SK-N-SH (cell line): ENCODE data around the gene TBPL1. TPM values are rescaled to one million over a fixed set of nuclear protein-coding genes. Genes with fewer than 3 reads are reported as not detected.
"Not testable (repeated sequence)": the region's sequence is repeated elsewhere in the genome, so short reads cannot be mapped to it uniquely, and the experiment has no call there.

ENCODE experiments used
- CTCF ChIA-PET: fragments of 300-600, 350-600 bp; formaldehyde crosslinking; extraction: SDS; loops from one replicate; lab custom pipeline; 2021; lab: Yijun Ruan, JAX
- POLR2A ChIA-PET: fragments of 350-600 bp; sonication (Branson Sonifier 250); formaldehyde crosslinking; extraction: SDS; loops from one replicate; lab custom pipeline; 2020; ENCODE audit warnings: antibody characterized with exemption, inconsistent platforms; lab: Yijun Ruan, JAX
- DNase-seq: peaks from one replicate; pipeline ENCODE4 v3.0.0; 2012
- H2AFZ ChIP-seq: fragments of 200-600 bp; sonication (generic); 2 replicates; pipeline ENCODE4 v1.8.1; 2016; ENCODE audit warnings: antibody characterized with exemption, mild to moderate bottlenecking, low read depth
- H3F3A ChIP-seq: fragments of 200-600 bp; sonication (generic); replicated peaks from 2 replicates; pipeline ENCODE3; 2016; ENCODE audit warnings: antibody characterized with exemption, mild to moderate bottlenecking; ENCODE audit not compliant: insufficient read depth
- H3K27ac ChIP-seq, 2 experiments: fragments of 200-500 bp in 1 of 2; fragments of 200-600 bp in 1 of 2; sonication (Bioruptor generic) in 1 of 2; sonication (generic), shearing (Covaris generic) in 1 of 2; 2 replicates each; pipeline versions ENCODE4 v1.5.1 to v1.6.1; 2014 to 2016; ENCODE audit warnings: low read depth in 2 of 2, inconsistent platforms in 1 of 2, low read length in 1 of 2, mild to moderate bottlenecking in 1 of 2, mixed read lengths in 1 of 2
- H3K27me3 ChIP-seq: fragments of 200-600 bp; sonication (generic), shearing (Covaris generic); 2 replicates; pipeline ENCODE4 v1.6.1; 2016; ENCODE audit warnings: mixed run types; ENCODE audit not compliant: insufficient read depth
- H3K36me3 ChIP-seq, 2 experiments: fragments of 200-500 bp in 1 of 2; fragments of 200-600 bp in 1 of 2; sonication (Bioruptor generic) in 1 of 2; sonication (generic) in 1 of 2; replicated peaks in 1 of 2; 2 replicates each; pipeline versions ENCODE3 to v1.5.1; 2014 to 2016; ENCODE audit warnings: low read length in 1 of 2, mild to moderate bottlenecking in 1 of 2; ENCODE audit not compliant: insufficient read depth in 2 of 2, control insufficient read depth in 1 of 2
- H3K4me1 ChIP-seq, 2 experiments: fragments of 200-500 bp in 1 of 2; fragments of 200-600 bp in 1 of 2; sonication (Bioruptor generic) in 1 of 2; sonication (generic), shearing (Covaris generic) in 1 of 2; 2 replicates each; pipeline versions ENCODE4 v1.5.1 to v1.6.1; 2014 to 2016; ENCODE audit warnings: low read depth in 1 of 2, low read length in 1 of 2, mixed run types in 1 of 2; ENCODE audit not compliant: insufficient read depth in 2 of 2, control insufficient read depth in 1 of 2
- H3K4me2 ChIP-seq: fragments of 200-600 bp; sonication (generic), shearing (Covaris generic); 2 replicates; pipeline ENCODE4 v1.6.1; 2017; ENCODE audit warnings: mixed run types
- H3K4me3 ChIP-seq, 2 experiments: fragments of 200-500 bp in 1 of 2; fragments of 200-600 bp in 1 of 2; sonication (Bioruptor generic) in 1 of 2; sonication (generic), shearing (Covaris generic) in 1 of 2; 2 replicates each; pipeline versions ENCODE4 v1.5.1 to v1.8.1; 2014 to 2016; ENCODE audit warnings: low read depth in 2 of 2, inconsistent platforms in 1 of 2, low read length in 1 of 2, mild to moderate bottlenecking in 1 of 2, mixed read lengths in 1 of 2, moderate library complexity in 1 of 2
- H3K79me2 ChIP-seq: fragments of 200-600 bp; sonication (generic); 2 replicates; pipeline ENCODE4 v1.8.1; 2017; ENCODE audit warnings: mild to moderate bottlenecking; ENCODE audit not compliant: insufficient read depth
- H3K9ac ChIP-seq: fragments of 200-600 bp; sonication (generic); 2 replicates; pipeline ENCODE4 v1.6.1; 2017; ENCODE audit warnings: mixed run types
- H3K9me2 ChIP-seq: fragments of 200-600 bp; sonication (generic); 2 replicates; pipeline ENCODE4 v1.6.1; 2017; ENCODE audit warnings: mixed run types
- H3K9me3 ChIP-seq: fragments of 200-600 bp; sonication (generic); 2 replicates; pipeline ENCODE4 v1.6.1; 2017; ENCODE audit warnings: mixed run types, mild to moderate bottlenecking, moderate library complexity
- H4K20me1 ChIP-seq: fragments of 200-600 bp; sonication (generic); 2 replicates; pipeline ENCODE4 v1.6.1; 2017; ENCODE audit warnings: mild to moderate bottlenecking, mixed run types; ENCODE audit not compliant: insufficient read depth
- CHD2 ChIP-seq: fragments of 150-350 bp; IDR thresholded peaks from 2 replicates; pipeline ENCODE4 v1.6.1; 2018; ENCODE audit warnings: low read length; ENCODE audit not compliant: partially characterized antibody
- CTCF ChIP-seq: fragments of 200-600 bp; sonication (generic); IDR thresholded peaks from 2 replicates; pipeline ENCODE4 v1.6.1; 2017; ENCODE audit warnings: antibody characterized with exemption, mild to moderate bottlenecking, moderate library complexity
- EZH2phosphoT487 ChIP-seq: fragments of 200-600 bp; sonication (generic); IDR thresholded peaks from 2 replicates; pipeline ENCODE4 v1.6.1; 2017; ENCODE audit warnings: low read depth, mixed run types, mild to moderate bottlenecking, antibody characterized with exemption, moderate library complexity, borderline replicate concordance
- FOXJ3 ChIP-seq: sonication (generic); formaldehyde crosslinking; IDR thresholded peaks from 2 replicates; pipeline ENCODE4 v1.5.1; 2020; ENCODE audit warnings: mild to moderate bottlenecking, missing genetic modification reagents
- IRF3 ChIP-seq: fragments of 150-350 bp; IDR thresholded peaks from 2 replicates; pipeline ENCODE4 v1.6.1; 2016; ENCODE audit warnings: mild to moderate bottlenecking, low read depth, low read length
- NFIC ChIP-seq: IDR thresholded peaks from 2 replicates; pipeline ENCODE4 v1.4.0; 2012; ENCODE audit warnings: borderline replicate concordance
- NRF1 ChIP-seq: IDR thresholded peaks from 2 replicates; pipeline ENCODE4 v1.6.1; 2012; ENCODE audit warnings: low read depth, mild to moderate bottlenecking, low read length
- PBX3 ChIP-seq: IDR thresholded peaks from 2 replicates; pipeline ENCODE4; 2012
- RAD21 ChIP-seq: IDR thresholded peaks from 2 replicates; pipeline ENCODE4 v1.6.1; 2012; ENCODE audit warnings: mild to moderate bottlenecking, low read length
- REST ChIP-seq: IDR thresholded peaks from 2 replicates; pipeline ENCODE4 v1.6.1; 2012; ENCODE audit warnings: mild to moderate bottlenecking, low read depth, low read length, moderate library complexity
- SMC3 ChIP-seq: IDR thresholded peaks from 2 replicates; pipeline ENCODE4 v1.6.1; 2012; ENCODE audit warnings: low read depth, low read length, improper control_type of control experiment
- TCF12 ChIP-seq: IDR thresholded peaks from 2 replicates; pipeline ENCODE4 v1.4.0; 2012
- USF2 ChIP-seq: fragments of 150-350 bp; IDR thresholded peaks from 2 replicates; pipeline ENCODE4 v1.6.1; 2017; ENCODE audit warnings: antibody characterized with exemption, low read length, low read depth, borderline replicate concordance
- WGBS: methylation state at CpG from one replicate; pipeline ENCODE4 v1.1.6; 2017; ENCODE audit warnings: low lambda C conversion rate; 5-methylcytosine and 5-hydroxymethylcytosine counted together
- polyA plus RNA-seq, 3 experiments: library from polyadenylated mRNA; depleted of rRNA; stranded (reverse); fragments of >200 nt; gene quantifications; 2 replicates each; pipeline ENCODE4 v1.2.3, GENCODE V29; 2012

Gene TBPL1
- polyA plus RNA-seq, 1 of the 3 experiments (the other 2 are of a cell fraction) = 16.3 TPM

GRCh38 chr6:133931221-133931620, 21.8 kb upstream of the TBPL1 start:
- peaks cover 13% of the 10 kb centered on the region; the same call in 1 of the 2 replicates for H3K27me3 ChIP-seq
- POLR2A ChIA-PET, H3K79me2 ChIP-seq, H3K36me3 ChIP-seq, H3K27ac ChIP-seq, H3K9me2 ChIP-seq, H3K4me2 ChIP-seq, H3K4me3 ChIP-seq, H3K9me3 ChIP-seq, H3K9ac ChIP-seq, DNase-seq, H2AFZ ChIP-seq, H4K20me1 ChIP-seq, H3F3A ChIP-seq, H3K4me1 ChIP-seq: not testable (repeated sequence)
- CTCF ChIA-PET = interaction anchor here (1.1 to 19.3 kb wide), 6 partner anchors 8 to 192 kb away, joined by 3 to 484 read pairs (median 23); no protein-coding TSS in a partner anchor
- TF ChIP-seq RAD21 = peak; percentile 33
- TF ChIP-seq SMC3 = 0 out of 2 replicates have a peak, but pooled peaks have one; percentile 5
- 15% methylated on average over 2 of the region's 6 CpGs for WGBS

GRCh38 chr6:133936352-133936751, 16.7 kb upstream of the TBPL1 start:
- H2AFZ ChIP-seq, H3K4me3 ChIP-seq, DNase-seq, H3K9ac ChIP-seq, H3K36me3 ChIP-seq, H3K9me3 ChIP-seq, H3K27ac ChIP-seq, H3K9me2 ChIP-seq, H3K4me2 ChIP-seq, H3K27me3 ChIP-seq, POLR2A ChIA-PET, H4K20me1 ChIP-seq, H3F3A ChIP-seq, H3K79me2 ChIP-seq, H3K4me1 ChIP-seq: not testable (repeated sequence)
- CTCF ChIA-PET = interaction anchor here (0.7 to 2.7 kb wide), 3 partner anchors 12 to 145 kb away, joined by 4 to 20 read pairs (median 5); no protein-coding TSS in a partner anchor
- WGBS = 14% methylated on average over 3 of the region's 3 CpGs

GRCh38 chr6:133937909-133938308, 15.1 kb upstream of the TBPL1 start:
- ChIA-PET CTCF (interaction anchor here (0.7 to 2.7 kb wide), 10 partner anchors 11 to 186 kb away, joined by 3 to 20 read pairs (median 4); no protein-coding TSS in a partner anchor), POLR2A (no interaction called here)
- no peaks in the 10 kb centered on the region for H3K9me2 ChIP-seq
- DNase-seq = no peak
- H3K9me3 ChIP-seq = no peaks in the 10 kb centered on the region
- H4K20me1 ChIP-seq = no peaks in the 10 kb centered on the region
- no peak overlapping the region for H3K4me2 ChIP-seq
- H3K27ac ChIP-seq = no peak overlapping the region
- H3K27me3 ChIP-seq = peaks cover 4% of the 10 kb centered on the region; the same call in 1 of the 2 replicates
- H3K36me3 ChIP-seq = no peaks in the 10 kb centered on the region
- H3K9ac ChIP-seq = no peak overlapping the region
- no peaks in the 10 kb centered on the region for H3F3A ChIP-seq
- H3K4me1 ChIP-seq = no peaks in the 10 kb centered on the region
- H2AFZ ChIP-seq = no peak overlapping the region
- H3K79me2 ChIP-seq = no peaks in the 10 kb centered on the region
- no peak overlapping the region for H3K4me3 ChIP-seq
- TF ChIP-seq REST (no peak), EZH2phosphoT487 (no peak), CTCF (no peak), NFIC (no peak), SMC3 (no peak), CHD2 (no peak), FOXJ3 (no peak), USF2 (no peak), PBX3 (no peak), IRF3 (no peak), NRF1 (no peak), TCF12 (no peak)
